Glomerular endothelial cell (primary cell): ENCODE results near the gene PC. TPM values are rescaled to one million over a fixed set of nuclear protein-coding genes. Genes with fewer than 3 reads are reported as not detected.

ENCODE experiments used
- DNase-seq: peaks from one replicate; pipeline ENCODE4 v3.0.0-alpha.2; 2011; ENCODE audit warnings: low read depth, low spot score; ENCODE audit errors: extremely low read depth
- total RNA-seq: library from RNA; depleted of rRNA; stranded (reverse); fragments of >200 nt; gene quantifications from 2 replicates; pipeline ENCODE4 v1.2.3, GENCODE V29; 2015

Gene PC
- total RNA-seq, 1 donor from 2014 or later: 6.4 TPM

DNA sequence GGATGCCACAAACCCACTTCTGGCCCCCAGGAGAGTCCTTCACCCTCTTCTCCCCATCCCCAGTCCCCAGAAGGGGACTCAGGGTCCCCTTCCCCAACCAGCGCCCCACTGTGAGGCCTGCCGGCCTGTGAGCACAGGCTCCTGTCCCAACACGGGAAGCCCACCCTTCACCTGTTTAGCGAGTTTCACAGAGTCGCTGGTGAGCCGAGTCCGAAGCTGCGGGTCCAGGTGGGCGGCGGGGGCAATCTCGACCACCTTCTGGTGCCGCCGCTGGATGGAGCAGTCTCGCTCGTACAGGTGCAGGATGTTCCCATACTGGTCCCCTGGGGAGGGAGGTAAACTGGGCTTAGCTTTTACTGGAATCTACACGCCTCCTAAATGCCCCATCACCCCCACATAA, 88.1 kb downstream of the PC start:
- DNase-seq: no peak

GRCh38 chr11:66869567-66869870, 88.7 kb downstream of the PC start:
- no peak for DNase-seq

- DNase-seq: no peak
Observed at GRCh38 chr11:66868726-66869566, 89.2 kb downstream of the PC start.

- no peak for DNase-seq
Observed at GRCh38 chr11:66868082-66868725, 90.0 kb downstream of the PC start.

DNA sequence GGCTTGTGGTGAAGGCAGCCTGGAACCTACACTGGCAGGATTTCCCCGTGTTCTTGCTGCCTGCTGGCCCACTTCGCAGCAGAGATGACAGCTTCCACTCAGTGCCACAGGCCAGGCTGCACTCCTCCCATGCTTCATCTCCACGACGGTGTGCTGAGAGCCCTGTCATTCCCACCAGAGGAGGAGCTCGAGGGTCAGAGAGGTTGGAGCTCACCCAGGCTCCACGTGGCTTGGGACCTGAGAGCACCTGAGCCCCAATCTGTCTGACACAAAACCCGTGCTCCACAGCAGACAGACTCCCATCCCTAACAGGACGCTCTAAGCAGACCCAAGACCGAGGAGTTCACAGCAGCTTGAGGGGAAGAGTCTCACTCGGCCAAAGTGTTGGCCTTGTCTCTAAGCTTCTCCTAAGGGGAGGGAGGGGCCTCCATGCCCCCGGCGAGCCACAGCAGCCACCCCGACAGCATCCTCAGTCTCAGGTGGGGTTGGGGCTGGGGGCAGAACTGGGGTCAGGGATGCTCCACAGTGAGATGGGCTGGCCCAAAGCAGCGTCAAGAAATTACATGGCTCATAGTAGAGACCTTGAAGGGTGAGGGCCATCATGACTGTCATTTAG, 90.7 kb downstream of the PC start:
- DNase-seq: no peak

GRCh38 chr11:66866511-66866986, 91.6 kb downstream of the PC start:
- DNase-seq: no peak

- no peak for DNase-seq
Observed at GRCh38 chr11:66866007-66866406, 92.2 kb downstream of the PC start.

DNA sequence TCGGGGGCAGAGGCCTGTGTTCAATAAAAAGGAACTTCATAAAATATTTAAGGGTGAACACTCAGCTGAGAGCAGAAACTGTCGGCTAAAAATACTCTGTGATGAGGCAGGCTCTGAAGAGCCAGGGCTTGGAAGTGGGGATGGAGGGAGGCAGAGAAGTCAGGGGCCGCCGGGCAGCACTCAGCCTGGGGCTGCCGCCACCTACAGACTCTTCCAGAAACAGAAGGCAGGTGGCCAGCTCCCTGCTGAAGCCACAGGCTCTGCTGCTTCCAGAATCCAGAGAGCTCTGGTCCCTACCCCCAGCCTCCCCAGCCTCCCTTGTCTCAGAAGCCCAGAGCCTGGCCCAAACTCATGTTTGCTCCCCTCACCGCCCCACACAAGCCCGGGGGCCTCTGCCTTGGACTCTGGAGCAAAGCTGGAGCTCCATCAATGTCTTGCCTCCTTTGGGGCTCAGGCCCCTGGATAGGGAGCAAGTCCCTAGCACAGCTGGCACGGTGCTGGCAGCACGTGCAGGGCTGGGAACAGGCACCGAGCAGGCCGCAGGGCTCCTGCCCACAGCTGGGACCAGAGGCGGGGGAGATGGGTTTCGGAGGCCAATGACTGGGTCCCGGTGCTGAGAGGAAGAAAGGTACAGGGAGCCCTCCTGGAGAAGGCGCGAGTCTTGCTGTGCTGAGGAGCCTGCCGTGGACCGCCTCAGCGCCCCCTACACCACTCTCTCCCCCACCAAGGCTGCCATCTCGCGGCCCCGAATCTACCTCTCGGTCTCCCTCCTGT, 93.1 kb downstream of the PC start:
- DNase-seq: no peak

DNA sequence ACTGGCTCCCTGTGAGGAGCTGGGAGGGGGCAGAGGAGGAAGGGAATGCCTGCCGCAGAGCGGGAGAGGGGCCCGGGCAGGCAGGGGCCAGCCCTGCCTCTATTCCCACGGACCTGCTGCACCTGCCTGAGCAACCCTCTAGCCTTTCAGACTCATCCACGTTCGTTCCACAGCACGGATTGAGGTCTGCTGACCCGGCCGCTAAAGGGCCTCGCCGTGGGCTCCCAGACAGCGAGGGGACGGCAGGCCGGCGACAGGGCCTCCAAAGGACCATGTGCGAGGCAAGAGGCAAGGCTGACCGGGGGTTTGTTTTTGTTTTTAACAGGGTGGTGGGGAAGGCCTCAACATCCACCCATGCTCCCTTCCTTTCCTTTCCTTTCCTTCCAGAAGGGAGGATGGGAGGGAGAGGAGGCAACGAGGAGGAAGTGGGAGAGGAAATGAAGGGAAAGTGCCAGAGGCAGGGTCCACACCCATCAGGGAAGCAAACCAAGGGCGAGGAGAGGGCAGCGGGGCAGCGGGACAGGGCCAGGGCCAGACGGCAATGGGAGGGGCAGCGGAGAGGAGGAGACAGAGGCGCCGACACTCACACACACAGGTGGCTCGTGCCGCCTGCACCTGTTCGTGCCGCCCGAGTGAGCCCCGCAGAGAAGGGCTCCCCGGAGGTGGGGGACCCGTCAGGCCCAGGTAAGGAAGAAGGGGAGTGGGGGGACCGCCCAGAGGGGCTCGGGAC, 93.8 kb downstream of the PC start:
- DNase-seq: no peak

DNA sequence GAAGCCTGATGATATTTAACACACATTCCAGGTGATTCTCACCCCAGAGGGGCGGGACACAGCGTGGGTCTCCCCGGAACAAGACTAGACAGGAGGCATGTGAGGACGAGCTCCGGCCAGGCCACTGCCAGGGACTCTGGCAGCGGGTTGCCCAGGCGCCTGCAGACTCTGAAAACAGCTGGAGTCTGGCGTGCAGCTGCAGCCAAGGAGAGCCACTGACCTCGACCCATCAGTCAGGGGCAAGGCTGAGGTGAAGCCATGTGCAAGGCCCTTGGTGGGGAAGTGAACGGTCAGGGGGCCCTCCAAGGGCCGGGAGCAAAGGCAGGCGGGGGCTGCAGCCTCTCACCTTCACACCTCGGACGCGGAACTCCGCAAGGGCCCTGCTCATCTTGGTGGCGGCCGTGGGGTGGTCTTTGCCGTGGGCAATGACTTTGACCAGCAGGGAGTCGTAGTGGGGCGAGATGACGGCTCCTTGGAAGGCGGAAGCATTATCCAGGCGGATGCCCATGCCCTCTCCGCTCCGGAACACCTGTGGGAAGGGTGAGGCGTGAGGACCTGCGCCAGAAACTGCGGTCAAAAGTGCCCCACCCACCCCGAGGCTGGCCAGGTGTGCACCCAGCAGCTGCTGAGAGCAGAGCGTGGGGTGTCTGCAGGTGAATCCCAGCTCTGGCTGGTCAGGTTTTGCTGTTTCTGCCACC, 94.6 kb downstream of the PC start:
- no peak for DNase-seq

DNA sequence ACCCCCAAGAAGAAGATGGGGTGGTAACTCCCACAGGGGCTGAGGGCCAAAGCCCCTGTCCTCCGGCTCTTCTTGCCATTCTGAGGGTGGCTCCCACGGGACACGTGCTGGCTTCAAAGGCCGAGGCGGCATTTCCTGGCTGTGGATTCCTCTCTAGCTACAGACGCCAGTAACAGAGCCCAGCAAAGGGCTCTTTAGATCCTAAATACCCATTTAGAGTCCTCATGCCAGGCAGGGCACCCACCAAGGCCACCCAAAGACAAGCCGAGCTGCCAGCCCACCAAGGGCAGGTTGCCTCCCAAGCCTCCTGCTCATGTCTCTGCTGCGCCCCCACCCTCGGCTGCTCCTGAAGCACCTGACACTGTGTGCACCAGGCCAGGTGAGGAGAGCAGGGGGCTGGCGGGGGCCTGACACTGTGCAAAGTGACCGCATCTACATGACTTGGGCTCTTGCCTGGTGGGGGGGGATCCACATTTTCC, 95.6 kb downstream of the PC start:
- DNase-seq: no peak

- no peak for DNase-seq
Observed at GRCh38 chr11:66861774-66862558, 96.2 kb downstream of the PC start.

GRCh38 chr11:66861038-66861773, 97.0 kb downstream of the PC start:
- DNase-seq: no peak

GRCh38 chr11:66860449-66860831, 97.7 kb downstream of the PC start:
- no peak for DNase-seq

GRCh38 chr11:66859686-66860448, 98.3 kb downstream of the PC start:
- no peak for DNase-seq

DNA sequence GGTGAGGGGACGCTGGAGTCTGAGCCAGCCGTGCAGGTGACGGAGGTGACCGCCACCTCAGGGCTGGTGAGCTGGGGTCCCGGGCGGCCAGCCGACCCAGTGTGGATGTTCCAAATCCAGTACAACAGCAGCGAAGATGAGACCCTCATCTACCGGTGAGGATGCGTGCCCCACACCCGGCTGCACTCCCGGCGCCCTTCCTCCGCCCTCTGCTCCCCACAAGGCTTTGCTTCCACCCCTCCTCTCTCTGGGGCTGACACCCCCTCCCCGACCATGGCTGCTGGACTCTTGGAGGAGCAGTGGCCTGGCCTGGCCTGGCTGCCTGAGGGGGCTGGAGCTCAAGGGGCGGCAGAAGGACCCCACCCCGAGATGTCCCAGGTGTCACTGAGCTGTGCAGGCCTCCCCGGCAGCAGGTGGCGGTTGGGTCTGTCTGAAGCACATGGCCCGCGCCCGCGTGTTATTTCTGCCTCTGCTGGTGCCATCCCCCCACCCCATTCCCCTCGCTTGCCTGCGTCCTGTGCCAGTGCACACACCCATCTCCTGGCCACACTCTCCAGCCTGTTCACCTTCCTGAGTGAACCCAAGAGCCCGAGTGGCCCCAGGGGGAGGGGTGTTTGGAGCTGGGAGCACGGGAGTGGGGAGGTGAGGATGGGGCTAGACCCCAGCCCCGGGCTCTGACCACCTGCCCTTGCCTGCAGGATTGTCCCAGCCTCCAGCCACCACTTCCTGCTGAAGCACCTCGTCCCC, 99.1 kb downstream of the PC start:
- DNase-seq: no peak
